Right lobe of liver (tissue), 6 donors: ENCODE results near the gene ZNF581. TPM values are rescaled to one million over a fixed set of nuclear protein-coding genes. Genes with fewer than 3 reads are reported as not detected.

ENCODE experiments used
- ATAC-seq, 4 donors: fragments of 200-7000 bp; cut with Tn5 transposase; one replicate each; pipeline ENCODE4 v1.9.1; 2020; ENCODE audit warnings: mild to moderate bottlenecking in 4 of 4, moderate library complexity in 4 of 4
- DNase-seq, 3 donors: peaks; one replicate each; pipeline ENCODE4 v3.0.0-alpha.2; 2020
- H3K27ac ChIP-seq, 3 donors: fragments of 200-600 bp; one replicate each; pipeline ENCODE4 v1.8.0; 2022
- H3K27me3 ChIP-seq, 2 donors: fragments of 200-600 bp; one replicate each; pipeline ENCODE4 v1.8.0; 2022
- H3K36me3 ChIP-seq, 4 donors: fragments of 200-600 bp; sonication (generic) in 1 of 4; one replicate each; pipeline versions ENCODE4 v1.5.1 to v1.8.0; 2017 to 2022; ENCODE audit warnings: control low read depth in 1 of 4
- H3K4me1 ChIP-seq, 4 donors: fragments of 200-600 bp; sonication (generic) in 1 of 4; one replicate each; pipeline versions ENCODE4 v1.5.1 to v1.8.0; 2017 to 2022; ENCODE audit warnings: control low read depth in 1 of 4
- H3K4me3 ChIP-seq, 3 donors: fragments of 200-600 bp; one replicate each; pipeline ENCODE4 v1.8.0; 2022
- H3K9me3 ChIP-seq, 4 donors: fragments of 200-600 bp; sonication (generic) in 1 of 4; one replicate each; pipeline versions ENCODE4 v1.5.1 to v1.8.0; 2017 to 2022; ENCODE audit warnings: control low read depth in 1 of 4
- CTCF ChIP-seq, 4 donors: fragments of 200-600 bp in 3 of 4; fragments of 450-650 bp in 1 of 4; IDR thresholded peaks; one replicate each; pipeline versions ENCODE4 v1.5.1 to v1.8.0; 2016 to 2022; ENCODE audit warnings: antibody characterized with exemption in 4 of 4, mild to moderate bottlenecking in 2 of 4
- POLR2A ChIP-seq: fragments of 450-650 bp; IDR thresholded peaks from one replicate; pipeline ENCODE4 v1.6.1; 2017; ENCODE audit warnings: antibody characterized with exemption, mild to moderate bottlenecking
- WGBS: methylation state at CpG from one replicate; pipeline ENCODE4 v1.1.6; 2018; ENCODE audit warnings: low coverage, low lambda C conversion rate; ENCODE audit not compliant: insufficient coverage; ENCODE audit errors: missing lambda C conversion rate; 5-methylcytosine and 5-hydroxymethylcytosine counted together
- intact Hi-C, 2 donors: fragments of 100-400 bp; cut with DNase I; formaldehyde crosslinking; loops; one replicate each; pipeline versions ENCODE4 v1.11.2 to v1.14.1; 2022
- total RNA-seq, 6 experiments: library from RNA; depleted of rRNA in 2 of 6; stranded (reverse); fragments of >200 nt in 2 of 6; fragmentation: NEBNext Ultra II Directional in 3 of 6; extraction: Animal tissue kit (Norgen Biotek cat#: 25700) in 3 of 6; gene quantifications; one replicate each; pipeline versions ENCODE4 v1.1.0 to v1.2.4, GENCODE V29; 2016 to 2023
- donor health status: DM: no; HTN: yes; CAD: no.
- donor health status: DM: no; HTN: no; CAD: no.
- donor health status: DM: no; HTN: no; CAD: no.
- donor health status: DM: no; HTN: yes; CAD: no.
- donor health status: DM: no; HTN: yes; CAD: no.

The ZNF581 gene
- total RNA-seq, 6 experiments from 2014 or later = 2.7 to 7.3 (median 5.1) TPM

GRCh38 chr19:55625004-55625326 is 18.5 kb upstream of the ZNF581 start:
- Histone ChIP-seq H3K4me3 (peak overlapping the region; percentile 30 to 58 (median 50)), H3K36me3 (no peaks in the 10 kb centered on the region), H3K27me3 (no peaks in the 10 kb centered on the region), H3K27ac (no peak overlapping the region), H3K9me3 (no peaks in the 10 kb centered on the region), H3K4me1 (peaks cover 0 to 11% (median 0%) of the 10 kb centered on the region in 4 donors)
- no peak for DNase-seq
- TF ChIP-seq POLR2A (no peak), CTCF (IDR thresholded peaks at IDR 0.05) (no peak)
- ATAC-seq = no peak
- 42% methylated on average over 11 of the region's 11 CpGs for WGBS
- intact Hi-C loops = no loop called here

DNA sequence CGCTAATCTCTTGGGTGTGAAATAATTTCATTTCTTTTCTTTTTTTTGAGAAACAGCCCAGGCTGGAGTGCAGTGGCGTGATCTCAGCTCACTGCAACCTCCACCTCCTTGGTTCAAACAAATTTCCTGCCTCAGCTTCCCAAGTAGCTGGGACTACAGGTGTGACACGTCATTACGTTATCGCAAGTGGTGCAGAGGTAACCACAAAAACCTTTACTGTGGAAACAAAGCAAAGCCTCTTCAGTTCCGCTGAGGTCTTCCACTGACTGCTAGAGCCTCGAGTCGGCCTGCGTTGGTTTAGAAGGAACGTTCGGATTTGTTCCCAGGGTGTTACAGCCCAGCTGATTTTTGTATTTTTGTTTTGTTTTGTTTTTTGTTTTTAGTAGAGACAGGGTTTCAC is 17.1 kb upstream of the ZNF581 start:
- intact Hi-C loops = no loop called here
- H3K27ac ChIP-seq = no peak overlapping the region
- 80% methylated on average over 5 of the region's 11 CpGs for WGBS

DNA sequence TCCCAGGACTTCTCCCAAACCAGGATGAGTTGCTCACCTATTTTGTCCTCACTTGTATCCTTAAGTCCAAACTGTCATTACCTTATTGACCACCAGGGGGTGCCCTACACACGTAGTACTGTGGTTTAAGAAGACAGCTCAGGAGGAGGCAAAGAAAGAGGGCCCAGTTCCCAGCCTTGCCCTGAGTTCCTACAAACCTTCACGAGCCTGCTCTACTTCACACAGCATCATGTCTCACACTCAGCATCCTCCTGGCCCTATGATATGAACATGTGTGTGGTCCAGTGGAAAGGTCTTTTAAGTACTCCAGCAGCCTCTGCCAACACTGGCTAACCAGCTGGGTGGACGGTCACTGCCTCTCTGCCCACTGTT is 11.0 kb upstream of the ZNF581 start:
- no peaks in the 10 kb centered on the region for H3K36me3 ChIP-seq
- 0% methylated on average over 2 of the region's 3 CpGs for WGBS
- H3K27ac ChIP-seq = no peak overlapping the region
- no peak for TF ChIP-seq POLR2A
- peak; percentile 84 to 93 (median 86) for TF ChIP-seq CTCF (IDR thresholded peaks at IDR 0.05)
- intact Hi-C loops = loop anchor here in 1 of 2 donors (5.0 kb wide), 1 partner anchor 115 kb away; no protein-coding TSS in a partner anchor
- peaks cover 0 to 26% (median 13%) of the 10 kb centered on the region in 4 donors for H3K4me1 ChIP-seq
- no peak overlapping the region for H3K4me3 ChIP-seq
- H3K9me3 ChIP-seq = no peaks in the 10 kb centered on the region
- ATAC-seq = peak; percentile 69 to 82 (median 78)
- peak in 1 of 3 donors; percentile 88 for DNase-seq
- no peaks in the 10 kb centered on the region for H3K27me3 ChIP-seq

More for the DNA sequence above, 17.1 kb upstream of the ZNF581 start:
- Histone ChIP-seq H3K36me3 (no peaks in the 10 kb centered on the region), H3K27me3 (no peaks in the 10 kb centered on the region), H3K4me3 (no peak overlapping the region), H3K4me1 (peaks cover 0 to 11% (median 0%) of the 10 kb centered on the region in 4 donors), H3K9me3 (no peaks in the 10 kb centered on the region)
- no peak for ATAC-seq
- TF ChIP-seq POLR2A = no peak
- TF ChIP-seq CTCF (IDR thresholded peaks at IDR 0.05) = no peak
- DNase-seq = no peak

GRCh38 chr19:55633861-55634260 is 9.6 kb upstream of the ZNF581 start:
- no peak overlapping the region for H3K4me3 ChIP-seq
- no peaks in the 10 kb centered on the region for H3K27me3 ChIP-seq
- 54% methylated on average over 5 of the region's 8 CpGs for WGBS
- H3K36me3 ChIP-seq = no peaks in the 10 kb centered on the region
- H3K27ac ChIP-seq = peak overlapping the region in 1 of 3 donors; percentile 90
- no peaks in the 10 kb centered on the region for H3K9me3 ChIP-seq
- peaks cover 0 to 26% (median 13%) of the 10 kb centered on the region in 4 donors for H3K4me1 ChIP-seq
- no peak for TF ChIP-seq CTCF (IDR thresholded peaks at IDR 0.05)
- TF ChIP-seq POLR2A = no peak
- DNase-seq (no peak), ATAC-seq (peak in 1 of 4 donors; percentile 17)
- intact Hi-C loops = loop anchor here in 1 of 2 donors (5.0 kb wide), 1 partner anchor 117 kb away; no protein-coding TSS in a partner anchor
